WTC11 (cell line): ENCODE results near the gene FGD5. TPM values are rescaled to one million over a fixed set of nuclear protein-coding genes. Genes with fewer than 3 reads are reported as not detected.
A peak's percentile ranks its signal among the peaks of the same experiment; 100 is the strongest.

Experiments used
- ATAC-seq: fragments of 200-7000 bp; cut with Tn5 transposase; 2 replicates; pipeline ENCODE4 v1.10.0; 2021; ENCODE audit warnings: mild to moderate bottlenecking, moderate library complexity
- CTCF ChIA-PET: fragments of 300-600 bp; sonication (Branson Sonifier 250); formaldehyde crosslinking; loops from one replicate; lab custom pipeline; 2021; ENCODE audit warnings: antibody characterized with exemption; lab: Charles Lee
- POLR2A ChIA-PET: fragments of 350-600 bp; sonication (Branson Sonifier 250); formaldehyde crosslinking; loops from one replicate; lab custom pipeline; 2021; ENCODE audit warnings: antibody characterized with exemption; lab: Charles Lee
- DNase-seq: peaks from one replicate; pipeline ENCODE4 v3.0.0; 2021; ENCODE audit warnings: low spot score
- H3K27ac Mint-ChIP-seq: 2 replicates; pipeline ENCODE4 v1.8.0; 2021; ENCODE audit warnings: mixed read lengths
- H3K27me3 Mint-ChIP-seq: 2 replicates; pipeline ENCODE4 v1.8.0; 2021; ENCODE audit warnings: low read depth, mild to moderate bottlenecking, moderate library complexity, mixed read lengths
- H3K36me3 Mint-ChIP-seq: 2 replicates; pipeline ENCODE4 v1.8.0; 2021; ENCODE audit warnings: mixed read lengths
- H3K4me1 Mint-ChIP-seq: 2 replicates; pipeline ENCODE4 v1.8.0; 2022; ENCODE audit warnings: mixed read lengths
- H3K4me3 Mint-ChIP-seq: 2 replicates; pipeline ENCODE4 v1.8.0; 2021; ENCODE audit warnings: mild to moderate bottlenecking, moderate library complexity, mixed read lengths
- H3K9me3 Mint-ChIP-seq: 2 replicates; pipeline ENCODE4 v1.8.0; 2021; ENCODE audit warnings: mixed read lengths
- ATF3 ChIP-seq: sonication (generic); formaldehyde crosslinking; conservative IDR thresholded peaks from 2 replicates; pipeline ENCODE4 v1.8.1; 2022; ENCODE audit warnings: mild to moderate bottlenecking, missing genetic modification reagents
- FOXJ3 ChIP-seq: sonication (generic); formaldehyde crosslinking; IDR thresholded peaks from 2 replicates; pipeline ENCODE4 v1.9.0; 2021; ENCODE audit warnings: missing genetic modification reagents, mild to moderate bottlenecking, borderline replicate concordance
- FOXP4 ChIP-seq: sonication (generic); formaldehyde crosslinking; IDR thresholded peaks from 2 replicates; pipeline ENCODE4 v1.8.0; 2022; ENCODE audit warnings: mild to moderate bottlenecking, missing genetic modification reagents
- IRF1 ChIP-seq: sonication (generic); formaldehyde crosslinking; IDR thresholded peaks from 2 replicates; pipeline ENCODE4 v1.8.0; 2023; ENCODE audit warnings: missing genetic modification reagents
- NR2C2 ChIP-seq: sonication (generic); formaldehyde crosslinking; IDR thresholded peaks from 2 replicates; pipeline ENCODE4 v1.8.0; 2022; ENCODE audit warnings: mild to moderate bottlenecking, missing genetic modification reagents
- PRDM15 ChIP-seq: sonication (generic); formaldehyde crosslinking; IDR thresholded peaks from 2 replicates; pipeline ENCODE4 v1.8.0; 2022; ENCODE audit warnings: missing genetic modification reagents
- ZNF232 ChIP-seq: sonication (generic); formaldehyde crosslinking; IDR thresholded peaks from 2 replicates; pipeline ENCODE4 v1.8.0; 2022; ENCODE audit warnings: mild to moderate bottlenecking, missing genetic modification reagents
- ZNF281 ChIP-seq: sonication (generic); formaldehyde crosslinking; IDR thresholded peaks from 2 replicates; pipeline ENCODE4 v1.8.0; 2023; ENCODE audit warnings: mild to moderate bottlenecking, missing genetic modification reagents
- ZNF671 ChIP-seq: fragments of 250-450 bp; sonication (Bioruptor Pico); IDR thresholded peaks from 2 replicates; pipeline ENCODE4 v1.8.0; 2021; ENCODE audit warnings: mild to moderate bottlenecking
- total RNA-seq: library from RNA; stranded (reverse); gene quantifications from 3 replicates; pipeline ENCODE4 v1.2.3, GENCODE V29; 2021

FGD5 gene
- total RNA-seq, 1 experiment from 2014 or later = 18.3 TPM

GRCh38 chr3:14876921-14877333 is 58.2 kb downstream of the FGD5 start:
- TF ChIP-seq ZNF281 (CRISPR knock-in tag) = no peak
- TF ChIP-seq NR2C2 (CRISPR knock-in tag) = no peak
- no peak for TF ChIP-seq PRDM15 (CRISPR knock-in tag)
- no peak for TF ChIP-seq FOXJ3
- DNase-seq (no peak), ATAC-seq (no peak)
- Mint-ChIP-seq H3K9me3 (no peaks in the 10 kb centered on the region), H3K27ac (no peak overlapping the region), H3K36me3 (no peaks in the 10 kb centered on the region), H3K4me3 (no peak overlapping the region), H3K27me3 (no peaks in the 10 kb centered on the region), H3K4me1 (peaks cover 15% of the 10 kb centered on the region)
- ChIA-PET CTCF (no interaction called here), POLR2A (interaction anchor here (0.9 kb wide), 1 partner anchor 16 kb away, joined by 3 read pairs; no protein-coding TSS in a partner anchor)

- Mint-ChIP-seq H3K36me3 (no peaks in the 10 kb centered on the region), H3K27ac (no peak overlapping the region), H3K9me3 (no peaks in the 10 kb centered on the region), H3K4me1 (peaks cover 15% of the 10 kb centered on the region), H3K4me3 (no peak overlapping the region), H3K27me3 (no peaks in the 10 kb centered on the region)
- ChIA-PET POLR2A (no interaction called here), CTCF (no interaction called here)
- ATAC-seq (no peak), DNase-seq (no peak)
- TF ChIP-seq ATF3 (no peak), ZNF671 (CRISPR knock-in tag) (no peak), FOXP4 (no peak), IRF1 (CRISPR knock-in tag) (no peak)
Observed at GRCh38 chr3:14877469-14877868, 58.7 kb downstream of the FGD5 start.

- CTCF ChIA-PET = interaction anchor here (0.6 to 1.4 kb wide), 3 partner anchors 15 to 283 kb away, joined by 3 to 5 read pairs (median 3); no protein-coding TSS in a partner anchor
- ATAC-seq = peak; percentile 77
- DNase-seq = peak; percentile 27
- Mint-ChIP-seq H3K4me3 (no peak overlapping the region), H3K4me1 (peaks cover 15% of the 10 kb centered on the region), H3K27me3 (no peaks in the 10 kb centered on the region), H3K9me3 (no peaks in the 10 kb centered on the region), H3K36me3 (no peaks in the 10 kb centered on the region), H3K27ac (peak overlapping the region; percentile 28; the same call in 1 of the 2 replicates)
- POLR2A ChIA-PET = no interaction called here
- no peak for TF ChIP-seq ZNF232 (CRISPR knock-in tag)
Observed at GRCh38 chr3:14879211-14879874, 60.6 kb downstream of the FGD5 start.
